IPS DF 6.9 (cell line): ENCODE data around the gene DDIT3.
"Not testable (repeated sequence)": the region's sequence is repeated elsewhere in the genome, so short reads cannot be mapped to it uniquely, and the experiment has no call there.

Experiments used
- DNase-seq: peaks from one replicate; pipeline ENCODE4 v3.0.0-alpha.2; 2013; ENCODE audit warnings: low read depth, low spot score
- H3K27ac ChIP-seq: one replicate; pipeline ENCODE4 v1.5.1; 2013; ENCODE audit warnings: low read length, control low read depth
- H3K27me3 ChIP-seq: 2 replicates; pipeline ENCODE4 v1.6.1; 2013; ENCODE audit warnings: mild to moderate bottlenecking, low read length; ENCODE audit not compliant: control insufficient read depth, insufficient read depth
- H3K36me3 ChIP-seq: 2 replicates; pipeline ENCODE4 v1.6.1; 2013; ENCODE audit warnings: low read length; ENCODE audit not compliant: control insufficient read depth, insufficient read depth
- H3K4me1 ChIP-seq: 2 replicates; pipeline ENCODE4 v1.6.1; 2013; ENCODE audit warnings: low read length; ENCODE audit not compliant: control insufficient read depth, insufficient read depth
- H3K4me3 ChIP-seq: 2 replicates; pipeline ENCODE4 v1.5.1; 2013; ENCODE audit warnings: mild to moderate bottlenecking, low read length
- H3K9me3 ChIP-seq: 2 replicates; pipeline ENCODE4 v1.6.1; 2013; ENCODE audit warnings: low read length, inconsistent platforms; ENCODE audit not compliant: control insufficient read depth, insufficient read depth
- WGBS: extraction: QIAGEN DNeasy Blood & Tissue Kit; methylation state at CpG from one replicate; pipeline ENCODE4 v1.1.7; 2013; ENCODE audit warnings: mixed read lengths, missing lambda C conversion rate; ENCODE audit not compliant: insufficient read length, insufficient coverage; 5-methylcytosine and 5-hydroxymethylcytosine counted together

The DDIT3 gene

DNA sequence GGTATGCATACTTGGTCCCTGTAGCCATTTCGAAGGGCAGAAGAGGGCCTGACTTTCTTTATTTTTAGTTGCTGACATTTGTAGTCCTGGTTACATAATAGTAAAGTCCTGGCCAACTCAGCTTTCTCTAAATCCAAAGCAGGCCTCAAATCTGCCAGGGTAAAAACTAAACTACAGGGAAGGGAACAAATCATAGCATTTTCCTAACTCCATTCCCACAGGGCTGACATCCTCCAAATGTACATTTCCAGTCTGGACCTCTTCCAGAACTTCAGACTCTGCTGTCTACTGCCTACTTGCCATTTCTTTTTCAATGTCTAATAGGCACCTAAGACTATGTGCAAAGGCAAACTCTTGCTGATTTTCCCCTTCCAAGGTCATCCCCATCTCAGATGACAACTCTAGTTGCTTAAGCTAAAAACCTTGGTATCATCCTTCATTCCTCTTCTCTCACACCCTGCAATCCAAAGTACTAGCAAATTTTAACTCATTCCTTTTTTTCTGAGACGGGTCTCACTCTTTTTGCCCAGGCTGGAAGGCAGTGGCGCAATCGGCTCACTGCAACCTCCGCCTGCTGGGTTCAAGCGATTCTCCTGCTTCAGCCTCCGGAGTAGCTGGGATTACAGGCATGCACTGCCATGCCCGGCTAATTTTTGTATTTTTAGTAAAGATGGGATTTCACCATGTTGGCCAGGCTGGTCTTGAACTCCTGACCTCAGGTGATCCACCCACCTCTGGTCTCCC lies 2.0 kb downstream of the DDIT3 start:
- WGBS, result no CpG with 5 or more reads among the region's 8 CpGs
- Histone ChIP-seq H3K9me3 (no peaks in the 10 kb centered on the region), H3K27ac (no peak overlapping the region), H3K36me3 (peaks cover 30% of the 10 kb centered on the region), H3K27me3 (no peaks in the 10 kb centered on the region), H3K4me3 (no peak overlapping the region), H3K4me1 (peaks cover 5% of the 10 kb centered on the region; the same call in 1 of the 2 replicates)
- no peak for DNase-seq

DNA sequence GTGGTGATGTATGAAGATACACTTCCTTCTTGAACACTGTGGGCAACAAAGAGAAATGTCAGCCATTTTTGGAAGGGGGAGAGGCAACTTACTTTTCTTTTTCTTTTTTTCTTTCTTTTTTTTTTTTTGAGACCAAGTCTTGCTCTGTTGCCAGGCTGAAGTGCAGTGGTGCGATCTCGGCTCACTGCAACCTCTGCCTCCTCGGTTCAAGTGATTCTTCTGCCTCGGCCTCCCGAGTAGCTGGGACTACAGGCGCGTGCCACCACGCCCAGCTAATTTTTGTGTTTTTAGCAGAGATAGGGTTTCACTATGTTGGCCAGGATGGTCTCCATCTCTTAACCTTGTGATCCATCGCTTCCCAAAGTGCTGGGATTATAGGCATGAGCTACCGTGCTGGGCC lies 2.6 kb downstream of the DDIT3 start:
- no CpG with 5 or more reads among the region's 10 CpGs for WGBS
- H3K27ac ChIP-seq, result not testable (repeated sequence)

DNA sequence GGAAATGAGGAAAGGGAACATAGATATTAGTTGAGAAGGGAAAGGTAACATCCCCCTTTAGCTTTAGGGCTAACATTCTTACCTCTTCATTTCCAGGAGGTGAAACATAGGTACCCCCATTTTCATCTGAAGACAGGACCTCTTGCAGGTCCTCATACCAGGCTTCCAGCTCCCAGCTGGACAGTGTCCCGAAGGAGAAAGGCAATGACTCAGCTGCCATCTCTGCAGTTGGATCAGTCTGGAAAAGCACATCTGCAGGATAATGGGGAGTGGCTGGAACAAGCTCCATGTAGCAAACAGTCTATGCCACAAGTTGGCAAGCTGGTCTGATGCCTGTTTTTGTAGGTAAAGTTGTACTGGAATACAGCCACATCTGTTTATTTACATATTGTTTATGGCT lies 3.1 kb downstream of the DDIT3 start:
- H3K36me3 ChIP-seq, result peaks cover 38% of the 10 kb centered on the region
- H3K27me3 ChIP-seq, result no peaks in the 10 kb centered on the region
- WGBS, result no CpG with 5 or more reads among the region's 1 CpG
- no peak overlapping the region for H3K4me3 ChIP-seq
- DNase-seq, result no peak
- H3K4me1 ChIP-seq, result peaks cover 5% of the 10 kb centered on the region; the same call in 1 of the 2 replicates
- no peaks in the 10 kb centered on the region for H3K9me3 ChIP-seq
- no peak overlapping the region for H3K27ac ChIP-seq

More for the DNA sequence above, 2.6 kb downstream of the DDIT3 start:
- DNase-seq, H3K27me3 ChIP-seq, H3K9me3 ChIP-seq, H3K4me1 ChIP-seq, H3K4me3 ChIP-seq: not testable (repeated sequence)
- H3K36me3 ChIP-seq, result peaks cover 35% of the 10 kb centered on the region

DNA sequence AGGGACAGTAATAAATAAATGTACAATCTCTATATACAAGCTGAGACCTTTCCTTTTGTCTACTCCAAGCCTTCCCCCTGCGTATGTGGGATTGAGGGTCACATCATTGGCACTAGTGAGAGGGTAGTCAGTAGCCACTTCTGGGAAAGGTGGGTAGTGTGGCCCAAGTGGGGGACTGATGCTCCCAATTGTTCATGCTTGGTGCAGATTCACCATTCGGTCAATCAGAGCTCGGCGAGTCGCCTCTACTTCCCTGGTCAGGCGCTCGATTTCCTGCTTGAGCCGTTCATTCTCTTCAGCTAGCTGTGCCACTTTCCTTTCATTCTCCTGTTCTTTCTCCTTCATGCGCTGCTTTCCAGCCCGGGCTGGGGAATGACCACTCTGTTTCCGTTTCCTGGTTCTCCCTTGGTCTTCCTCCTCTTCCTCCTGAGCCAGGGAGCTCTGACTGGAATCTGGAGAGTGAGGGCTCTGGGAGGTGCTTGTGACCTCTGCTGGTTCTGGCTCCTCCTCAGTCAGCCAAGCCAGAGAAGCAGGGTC lies 3.6 kb downstream of the DDIT3 start:
- Histone ChIP-seq H3K4me1 (peaks cover 3% of the 10 kb centered on the region; the same call in 1 of the 2 replicates), H3K27ac (no peak overlapping the region), H3K27me3 (no peaks in the 10 kb centered on the region), H3K4me3 (no peak overlapping the region), H3K36me3 (peaks cover 43% of the 10 kb centered on the region), H3K9me3 (no peaks in the 10 kb centered on the region)
- DNase-seq, result no peak
- no CpG with 5 or more reads among the region's 11 CpGs for WGBS

DNA sequence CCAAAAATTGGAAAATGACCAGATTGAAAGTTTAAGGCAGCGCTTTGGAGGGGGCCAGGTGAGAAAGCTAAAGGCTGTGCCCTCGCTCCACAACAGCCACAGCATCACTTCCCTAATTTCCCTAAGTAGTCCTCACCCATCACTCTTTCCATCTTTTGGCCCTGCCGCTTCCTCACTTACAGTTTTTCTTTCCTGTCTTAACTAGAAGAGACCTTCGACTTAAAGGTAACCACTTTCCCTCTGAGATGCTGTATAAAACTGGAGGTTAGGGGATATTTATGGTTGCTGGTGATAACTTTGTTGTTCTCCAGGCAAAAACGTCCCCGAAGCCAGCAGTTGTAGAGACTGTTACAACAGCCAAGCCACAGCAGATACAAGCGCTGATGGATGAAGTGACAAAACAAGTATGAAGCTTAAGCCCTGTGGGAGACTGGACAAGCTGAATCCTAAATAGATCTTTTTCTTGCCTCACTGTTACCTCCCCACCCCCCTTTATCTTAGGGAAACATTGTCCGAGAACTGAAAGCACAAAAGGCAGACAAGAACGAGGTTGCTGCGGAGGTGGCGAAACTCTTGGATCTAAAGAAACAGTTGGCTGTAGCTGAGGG lies 4.3 kb downstream of the DDIT3 start:
- no peak overlapping the region for H3K27ac ChIP-seq
- no peaks in the 10 kb centered on the region for H3K4me1 ChIP-seq
- no peak for DNase-seq
- no peak overlapping the region for H3K4me3 ChIP-seq
- no CpG with 5 or more reads among the region's 11 CpGs for WGBS
- H3K9me3 ChIP-seq, result no peaks in the 10 kb centered on the region
- peaks cover 50% of the 10 kb centered on the region for H3K36me3 ChIP-seq
- no peaks in the 10 kb centered on the region for H3K27me3 ChIP-seq

DNA sequence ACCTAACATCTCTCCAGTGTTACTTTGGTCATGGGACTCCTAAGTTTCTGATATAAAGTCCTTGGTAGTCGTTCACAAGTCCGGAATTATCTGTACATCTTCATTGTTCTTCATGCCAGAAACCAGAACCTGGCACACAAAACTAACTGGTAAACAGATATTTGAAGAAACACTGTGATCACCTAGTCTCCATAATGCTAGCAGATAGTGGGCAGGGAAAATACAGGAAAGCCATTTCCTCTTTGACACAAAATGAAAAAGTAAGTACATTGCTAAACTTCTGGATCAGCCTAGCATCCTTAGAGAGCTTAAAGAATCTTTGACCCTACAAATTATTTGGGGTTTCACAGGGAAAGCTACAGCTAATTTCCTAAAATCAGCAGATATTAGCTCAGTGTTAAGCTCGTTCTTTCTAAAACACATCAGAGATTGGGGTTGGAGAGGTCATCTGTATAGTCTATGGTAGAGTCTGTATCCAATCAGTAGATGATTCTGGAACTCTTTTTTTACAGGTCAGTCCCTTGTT lies 4.8 kb downstream of the DDIT3 start:
- Histone ChIP-seq H3K27ac (no peak overlapping the region), H3K4me1 (no peaks in the 10 kb centered on the region), H3K36me3 (peaks cover 50% of the 10 kb centered on the region), H3K4me3 (no peak overlapping the region), H3K9me3 (no peaks in the 10 kb centered on the region), H3K27me3 (no peaks in the 10 kb centered on the region)
- no peak for DNase-seq
- WGBS, result no CpG with 5 or more reads among the region's 3 CpGs

DNA sequence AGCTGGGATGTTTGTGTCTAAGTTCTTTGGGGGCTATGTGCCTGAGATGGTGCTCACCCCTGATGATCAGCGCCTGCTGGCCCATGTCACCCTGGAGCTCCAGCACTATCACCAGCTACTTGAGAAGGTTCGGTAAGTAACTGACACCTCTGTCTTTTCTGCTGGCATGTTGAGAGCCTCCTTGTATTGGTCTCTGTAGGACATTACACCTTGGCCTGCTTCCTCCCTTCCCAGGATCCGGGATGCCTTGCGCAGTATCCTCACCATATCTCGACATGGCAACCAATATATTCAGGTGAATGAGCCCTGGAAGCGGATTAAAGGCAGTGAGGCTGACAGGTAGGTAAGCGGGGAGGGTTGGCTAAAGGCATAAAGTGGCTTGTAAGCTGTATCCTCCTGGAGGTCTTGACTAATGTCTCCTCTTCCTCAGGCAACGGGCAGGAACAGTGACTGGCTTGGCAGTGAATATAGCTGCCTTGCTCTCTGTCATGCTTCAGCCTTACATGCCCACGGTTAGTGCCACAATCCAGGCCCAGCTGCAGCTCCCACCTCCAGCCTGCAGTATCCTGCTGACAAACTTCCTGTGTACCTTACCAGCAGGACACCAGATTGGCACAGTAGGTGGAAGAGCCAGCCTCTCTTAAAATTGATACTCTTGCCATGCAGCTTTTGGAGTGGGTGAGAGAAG lies 5.5 kb downstream of the DDIT3 start:
- Histone ChIP-seq H3K27ac (no peak overlapping the region), H3K4me1 (no peaks in the 10 kb centered on the region), H3K27me3 (no peaks in the 10 kb centered on the region), H3K36me3 (peaks cover 50% of the 10 kb centered on the region), H3K9me3 (no peaks in the 10 kb centered on the region), H3K4me3 (no peak overlapping the region)
- no CpG with 5 or more reads among the region's 9 CpGs for WGBS
- no peak for DNase-seq

DNA sequence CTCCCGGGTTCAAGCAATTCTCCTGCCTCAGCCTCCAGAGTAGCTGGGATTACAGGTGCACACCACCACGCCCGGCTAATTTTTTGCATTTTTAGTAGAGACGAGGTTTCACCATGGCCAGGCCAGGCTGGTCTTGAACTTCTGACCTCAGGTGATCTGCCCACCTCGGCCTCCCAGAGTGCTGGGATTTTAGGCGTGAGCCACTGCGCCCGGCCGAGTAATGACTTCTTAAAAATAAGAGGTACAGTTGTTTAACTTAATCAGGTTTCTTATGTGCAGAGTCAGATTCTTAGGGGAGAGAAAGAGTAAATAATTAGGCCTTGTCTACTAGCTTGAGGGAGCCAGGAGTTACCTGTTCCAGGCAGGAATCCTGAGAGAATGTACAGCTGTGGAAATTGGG lies 6.1 kb downstream of the DDIT3 start:
- H3K27ac ChIP-seq, DNase-seq, H3K4me1 ChIP-seq, H3K9me3 ChIP-seq, H3K4me3 ChIP-seq, H3K27me3 ChIP-seq: not testable (repeated sequence)
- peaks cover 50% of the 10 kb centered on the region for H3K36me3 ChIP-seq
- WGBS, result no CpG with 5 or more reads among the region's 9 CpGs

DNA sequence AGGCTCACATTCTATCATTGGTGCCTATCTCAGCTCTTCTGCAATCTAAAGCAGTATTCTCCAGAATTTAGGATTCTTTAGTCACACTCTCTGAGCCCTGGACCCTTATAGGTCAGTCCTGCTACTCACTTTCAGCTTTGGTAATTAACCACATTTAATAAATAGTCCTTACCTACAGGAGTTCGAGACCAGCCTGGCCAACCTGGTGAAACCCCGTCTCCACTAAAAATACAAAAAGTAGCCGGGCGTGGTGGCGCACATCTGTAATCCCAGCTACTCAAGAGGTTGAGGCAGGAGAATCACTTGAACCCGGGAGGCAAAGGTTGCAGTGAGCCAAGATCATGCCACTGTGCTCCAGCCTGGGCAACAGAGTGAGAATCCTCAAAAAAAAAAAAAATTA lies 6.6 kb downstream of the DDIT3 start:
- H3K27ac ChIP-seq, H3K9me3 ChIP-seq, H3K27me3 ChIP-seq, DNase-seq, H3K4me1 ChIP-seq, H3K4me3 ChIP-seq: not testable (repeated sequence)
- H3K36me3 ChIP-seq, result peaks cover 50% of the 10 kb centered on the region
- no CpG with 5 or more reads among the region's 6 CpGs for WGBS

DNA sequence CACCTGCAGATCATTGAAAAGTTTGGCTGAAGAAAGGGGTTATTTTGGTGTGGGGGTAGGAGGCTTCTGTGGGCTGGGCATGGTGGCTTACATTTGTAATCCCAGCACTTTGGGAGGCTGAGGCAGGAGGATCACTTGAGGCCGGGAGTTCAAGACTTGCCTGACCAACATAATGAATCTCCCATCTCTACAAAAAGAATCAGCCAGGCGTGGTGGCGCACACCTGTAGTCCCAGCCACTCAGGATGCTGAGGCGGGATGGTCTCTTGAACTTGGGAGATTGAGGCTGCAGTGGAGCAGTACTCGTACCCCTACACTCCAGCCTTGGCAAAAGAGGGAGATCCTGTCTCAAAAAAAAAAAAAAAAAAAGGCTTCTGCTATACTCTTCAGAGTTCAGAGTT lies 7.0 kb downstream of the DDIT3 start:
- no peak overlapping the region for H3K4me3 ChIP-seq
- peaks cover 50% of the 10 kb centered on the region for H3K36me3 ChIP-seq
- no peaks in the 10 kb centered on the region for H3K9me3 ChIP-seq
- H3K27me3 ChIP-seq, result no peaks in the 10 kb centered on the region
- no peak overlapping the region for H3K27ac ChIP-seq
- H3K4me1 ChIP-seq, result no peaks in the 10 kb centered on the region
- no CpG with 5 or more reads among the region's 5 CpGs for WGBS
- DNase-seq, result no peak
